SK-N-SH (cell line): ENCODE data around the gene ASPSCR1. TPM values are rescaled to one million over a fixed set of nuclear protein-coding genes. Genes with fewer than 3 reads are reported as not detected.

ENCODE experiments used
- CTCF ChIA-PET: fragments of 300-600, 350-600 bp; formaldehyde crosslinking; extraction: SDS; loops from one replicate; lab custom pipeline; 2021; lab: Yijun Ruan, JAX
- POLR2A ChIA-PET: fragments of 350-600 bp; sonication (Branson Sonifier 250); formaldehyde crosslinking; extraction: SDS; loops from one replicate; lab custom pipeline; 2020; ENCODE audit warnings: antibody characterized with exemption, inconsistent platforms; lab: Yijun Ruan, JAX
- DNase-seq: peaks from one replicate; pipeline ENCODE4 v3.0.0; 2012
- H2AFZ ChIP-seq: fragments of 200-600 bp; sonication (generic); 2 replicates; pipeline ENCODE4 v1.8.1; 2016; ENCODE audit warnings: antibody characterized with exemption, mild to moderate bottlenecking, low read depth
- H3F3A ChIP-seq: fragments of 200-600 bp; sonication (generic); replicated peaks from 2 replicates; pipeline ENCODE3; 2016; ENCODE audit warnings: antibody characterized with exemption, mild to moderate bottlenecking; ENCODE audit not compliant: insufficient read depth
- H3K27ac ChIP-seq, 2 experiments: fragments of 200-500 bp in 1 of 2; fragments of 200-600 bp in 1 of 2; sonication (Bioruptor generic) in 1 of 2; sonication (generic), shearing (Covaris generic) in 1 of 2; 2 replicates each; pipeline versions ENCODE4 v1.5.1 to v1.6.1; 2014 to 2016; ENCODE audit warnings: low read depth in 2 of 2, inconsistent platforms in 1 of 2, low read length in 1 of 2, mild to moderate bottlenecking in 1 of 2, mixed read lengths in 1 of 2
- H3K27me3 ChIP-seq: fragments of 200-600 bp; sonication (generic), shearing (Covaris generic); 2 replicates; pipeline ENCODE4 v1.6.1; 2016; ENCODE audit warnings: mixed run types; ENCODE audit not compliant: insufficient read depth
- H3K36me3 ChIP-seq, 2 experiments: fragments of 200-500 bp in 1 of 2; fragments of 200-600 bp in 1 of 2; sonication (Bioruptor generic) in 1 of 2; sonication (generic) in 1 of 2; replicated peaks in 1 of 2; 2 replicates each; pipeline versions ENCODE3 to v1.5.1; 2014 to 2016; ENCODE audit warnings: low read length in 1 of 2, mild to moderate bottlenecking in 1 of 2; ENCODE audit not compliant: insufficient read depth in 2 of 2, control insufficient read depth in 1 of 2
- H3K4me1 ChIP-seq, 2 experiments: fragments of 200-500 bp in 1 of 2; fragments of 200-600 bp in 1 of 2; sonication (Bioruptor generic) in 1 of 2; sonication (generic), shearing (Covaris generic) in 1 of 2; 2 replicates each; pipeline versions ENCODE4 v1.5.1 to v1.6.1; 2014 to 2016; ENCODE audit warnings: low read depth in 1 of 2, low read length in 1 of 2, mixed run types in 1 of 2; ENCODE audit not compliant: insufficient read depth in 2 of 2, control insufficient read depth in 1 of 2
- H3K4me2 ChIP-seq: fragments of 200-600 bp; sonication (generic), shearing (Covaris generic); 2 replicates; pipeline ENCODE4 v1.6.1; 2017; ENCODE audit warnings: mixed run types
- H3K4me3 ChIP-seq, 2 experiments: fragments of 200-500 bp in 1 of 2; fragments of 200-600 bp in 1 of 2; sonication (Bioruptor generic) in 1 of 2; sonication (generic), shearing (Covaris generic) in 1 of 2; 2 replicates each; pipeline versions ENCODE4 v1.5.1 to v1.8.1; 2014 to 2016; ENCODE audit warnings: low read depth in 2 of 2, inconsistent platforms in 1 of 2, low read length in 1 of 2, mild to moderate bottlenecking in 1 of 2, mixed read lengths in 1 of 2, moderate library complexity in 1 of 2
- H3K79me2 ChIP-seq: fragments of 200-600 bp; sonication (generic); 2 replicates; pipeline ENCODE4 v1.8.1; 2017; ENCODE audit warnings: mild to moderate bottlenecking; ENCODE audit not compliant: insufficient read depth
- H3K9ac ChIP-seq: fragments of 200-600 bp; sonication (generic); 2 replicates; pipeline ENCODE4 v1.6.1; 2017; ENCODE audit warnings: mixed run types
- H3K9me2 ChIP-seq: fragments of 200-600 bp; sonication (generic); 2 replicates; pipeline ENCODE4 v1.6.1; 2017; ENCODE audit warnings: mixed run types
- H3K9me3 ChIP-seq: fragments of 200-600 bp; sonication (generic); 2 replicates; pipeline ENCODE4 v1.6.1; 2017; ENCODE audit warnings: mixed run types, mild to moderate bottlenecking, moderate library complexity
- H4K20me1 ChIP-seq: fragments of 200-600 bp; sonication (generic); 2 replicates; pipeline ENCODE4 v1.6.1; 2017; ENCODE audit warnings: mild to moderate bottlenecking, mixed run types; ENCODE audit not compliant: insufficient read depth
- EP300 ChIP-seq, 2 experiments: IDR thresholded peaks; 2 replicates each; pipeline versions ENCODE4 v1.4.0 to v1.6.1; 2012; ENCODE audit warnings: borderline replicate concordance in 1 of 2, low read depth in 1 of 2, low read length in 1 of 2
- EZH2phosphoT487 ChIP-seq: fragments of 200-600 bp; sonication (generic); IDR thresholded peaks from 2 replicates; pipeline ENCODE4 v1.6.1; 2017; ENCODE audit warnings: low read depth, mixed run types, mild to moderate bottlenecking, antibody characterized with exemption, moderate library complexity, borderline replicate concordance
- FOSL2 ChIP-seq: IDR thresholded peaks from 2 replicates; pipeline ENCODE4 v1.4.0; 2012; ENCODE audit warnings: low read depth, mild to moderate bottlenecking, moderate library complexity, borderline replicate concordance
- FOXM1 ChIP-seq: IDR thresholded peaks from 2 replicates; pipeline ENCODE4 v1.4.0; 2012; ENCODE audit warnings: low read depth, mild to moderate bottlenecking
- GATA2 ChIP-seq: sonication (generic); formaldehyde crosslinking; IDR thresholded peaks from 2 replicates; pipeline ENCODE4 v1.5.0; 2020; ENCODE audit warnings: mild to moderate bottlenecking, missing genetic modification reagents
- IRF3 ChIP-seq: fragments of 150-350 bp; IDR thresholded peaks from 2 replicates; pipeline ENCODE4 v1.6.1; 2016; ENCODE audit warnings: mild to moderate bottlenecking, low read depth, low read length
- MAX ChIP-seq: IDR thresholded peaks from 2 replicates; pipeline ENCODE4 v1.4.0; 2012; ENCODE audit warnings: low read depth
- NFIC ChIP-seq: IDR thresholded peaks from 2 replicates; pipeline ENCODE4 v1.4.0; 2012; ENCODE audit warnings: borderline replicate concordance
- NRF1 ChIP-seq: IDR thresholded peaks from 2 replicates; pipeline ENCODE4 v1.6.1; 2012; ENCODE audit warnings: low read depth, mild to moderate bottlenecking, low read length
- POLR2AphosphoS5 ChIP-seq: IDR thresholded peaks from 2 replicates; pipeline ENCODE4 v1.6.1; 2012; ENCODE audit warnings: low read depth, low read length
- RAD21 ChIP-seq: IDR thresholded peaks from 2 replicates; pipeline ENCODE4 v1.6.1; 2012; ENCODE audit warnings: mild to moderate bottlenecking, low read length
- RCOR1 ChIP-seq: fragments of 150-350 bp; IDR thresholded peaks from 2 replicates; pipeline ENCODE4 v1.6.1; 2017; ENCODE audit warnings: antibody characterized with exemption, low read length
- SIN3A ChIP-seq: IDR thresholded peaks from 2 replicates; pipeline ENCODE4 v1.6.1; 2012; ENCODE audit warnings: low read depth, mild to moderate bottlenecking, low read length, moderate library complexity, borderline replicate concordance
- TAF1 ChIP-seq: IDR thresholded peaks from 2 replicates; pipeline ENCODE4 v1.6.1; 2012; ENCODE audit warnings: low read depth, mild to moderate bottlenecking, low read length, moderate library complexity, borderline replicate concordance
- TCF12 ChIP-seq: IDR thresholded peaks from 2 replicates; pipeline ENCODE4 v1.4.0; 2012
- USF1 ChIP-seq: IDR thresholded peaks from 2 replicates; pipeline ENCODE4 v1.4.0; 2012; ENCODE audit warnings: low read depth, borderline replicate concordance
- USF2 ChIP-seq: fragments of 150-350 bp; IDR thresholded peaks from 2 replicates; pipeline ENCODE4 v1.6.1; 2017; ENCODE audit warnings: antibody characterized with exemption, low read length, low read depth, borderline replicate concordance
- WGBS: methylation state at CpG from one replicate; pipeline ENCODE4 v1.1.6; 2017; ENCODE audit warnings: low lambda C conversion rate; 5-methylcytosine and 5-hydroxymethylcytosine counted together
- polyA plus RNA-seq, 3 experiments: library from polyadenylated mRNA; depleted of rRNA; stranded (reverse); fragments of >200 nt; gene quantifications; 2 replicates each; pipeline ENCODE4 v1.2.3, GENCODE V29; 2012

Gene ASPSCR1
- polyA plus RNA-seq, 1 of the 3 experiments (the other 2 are of a cell fraction) = 36.2 TPM

- no peak for DNase-seq
Measured at GRCh38 chr17:81941484-81942166, 35.8 kb upstream of the ASPSCR1 start.

More at GRCh38 chr17:81941484-81942166, 35.8 kb upstream of the ASPSCR1 start:
- Histone ChIP-seq H3K9me2 (no peaks in the 10 kb centered on the region), H3F3A (no peaks in the 10 kb centered on the region), H2AFZ (no peak overlapping the region), H4K20me1 (no peaks in the 10 kb centered on the region), H3K36me3 (no peaks in the 10 kb centered on the region), H3K4me1 (peaks cover 0 to 2% of the 10 kb centered on the region in 2 experiments; a peak in 1 of 4 replicates), H3K9me3 (no peaks in the 10 kb centered on the region), H3K27ac (no peak overlapping the region), H3K79me2 (peaks cover 5% of the 10 kb centered on the region), H3K4me3 (no peak overlapping the region), H3K9ac (no peak overlapping the region), H3K27me3 (no peaks in the 10 kb centered on the region), H3K4me2 (no peak overlapping the region)
- CTCF ChIA-PET = interaction anchor here (1.2 to 17.7 kb wide), 4 partner anchors 10 to 89 kb away, joined by 3 to 216 read pairs (median 24); partner anchors contain the start of genes CENPX, LRRC45 and NOTUM
- POLR2A ChIA-PET = no interaction called here
- WGBS = 62% methylated on average over 23 of the region's 30 CpGs
- no peak for TF ChIP-seq USF1
- no peak for TF ChIP-seq RCOR1
- no peak for TF ChIP-seq TCF12
- no peak for TF ChIP-seq USF2
- no peak for TF ChIP-seq GATA2 (CRISPR knock-in tag)
- TF ChIP-seq NRF1 = no peak
- no peak for TF ChIP-seq MAX
- no peak for TF ChIP-seq TAF1
- no peak for TF ChIP-seq NFIC
- no peak for TF ChIP-seq FOSL2
- TF ChIP-seq EZH2phosphoT487 = no peak
- no peak for TF ChIP-seq POLR2AphosphoS5
- TF ChIP-seq SIN3A = no peak
- no peak for TF ChIP-seq IRF3
- TF ChIP-seq RAD21 = no peak
- no peak for TF ChIP-seq FOXM1
- no peak for TF ChIP-seq EP300 (IDR thresholded peaks at IDR 0.05; ENCODE audit: borderline replicate concordance in 1 of 2, low read depth in 1 of 2, low read length in 1 of 2)
